22Rv1 (cell line): ENCODE data around the gene MYRFL.

Experiments
- H3K27ac ChIP-seq: fragments of 450-650 bp; 2 replicates; pipeline ENCODE4 v1.5.1; 2017
- CTCF ChIP-seq: fragments of 450-650 bp; IDR thresholded peaks from 2 replicates; pipeline ENCODE4 v1.5.1; 2017; ENCODE audit warnings: mild to moderate bottlenecking
- ZFX ChIP-seq: fragments of 450-650 bp; IDR thresholded peaks from 2 replicates; pipeline ENCODE4 v1.6.1; 2017; ENCODE audit warnings: antibody characterized with exemption, borderline replicate concordance

Gene MYRFL

GRCh38 chr12:69816082-69816481, 8.9 kb upstream of the MYRFL start:
- H3K27ac ChIP-seq: no peak overlapping the region
- no peak for TF ChIP-seq CTCF
- no peak for TF ChIP-seq ZFX

GRCh38 chr12:69821032-69821455, 4.0 kb upstream of the MYRFL start:
- no peak overlapping the region for H3K27ac ChIP-seq
- no peak for TF ChIP-seq CTCF

- H3K27ac ChIP-seq: no peak overlapping the region
- TF ChIP-seq CTCF (no peak), ZFX (no peak)
Measured at GRCh38 chr12:69821456-69822159, 3.4 kb upstream of the MYRFL start.

GRCh38 chr12:69822201-69822860, 2.7 kb upstream of the MYRFL start:
- TF ChIP-seq ZFX: no peak
- TF ChIP-seq CTCF: no peak
- no peak overlapping the region for H3K27ac ChIP-seq

GRCh38 chr12:69824028-69824427, 999 bp upstream of the MYRFL start:
- TF ChIP-seq ZFX: no peak
- no peak for TF ChIP-seq CTCF
- H3K27ac ChIP-seq: no peak overlapping the region

- no peak overlapping the region for H3K27ac ChIP-seq
- TF ChIP-seq CTCF: no peak
Measured at GRCh38 chr12:69828897-69829296, 3.9 kb downstream of the MYRFL start.

- no peak for TF ChIP-seq CTCF
- TF ChIP-seq ZFX: no peak
- H3K27ac ChIP-seq: no peak overlapping the region
Measured at GRCh38 chr12:69833696-69834095, 8.7 kb downstream of the MYRFL start.
